ENCODE data around the gene PTPRN2. TPM values are rescaled to one million over a fixed set of nuclear protein-coding genes. Genes with fewer than 3 reads are reported as not detected.

The PTPRN2 gene
- total and polyA plus RNA-seq, 2 donors from 2014 or later = 4.8 to 6.2 TPM

DNA sequence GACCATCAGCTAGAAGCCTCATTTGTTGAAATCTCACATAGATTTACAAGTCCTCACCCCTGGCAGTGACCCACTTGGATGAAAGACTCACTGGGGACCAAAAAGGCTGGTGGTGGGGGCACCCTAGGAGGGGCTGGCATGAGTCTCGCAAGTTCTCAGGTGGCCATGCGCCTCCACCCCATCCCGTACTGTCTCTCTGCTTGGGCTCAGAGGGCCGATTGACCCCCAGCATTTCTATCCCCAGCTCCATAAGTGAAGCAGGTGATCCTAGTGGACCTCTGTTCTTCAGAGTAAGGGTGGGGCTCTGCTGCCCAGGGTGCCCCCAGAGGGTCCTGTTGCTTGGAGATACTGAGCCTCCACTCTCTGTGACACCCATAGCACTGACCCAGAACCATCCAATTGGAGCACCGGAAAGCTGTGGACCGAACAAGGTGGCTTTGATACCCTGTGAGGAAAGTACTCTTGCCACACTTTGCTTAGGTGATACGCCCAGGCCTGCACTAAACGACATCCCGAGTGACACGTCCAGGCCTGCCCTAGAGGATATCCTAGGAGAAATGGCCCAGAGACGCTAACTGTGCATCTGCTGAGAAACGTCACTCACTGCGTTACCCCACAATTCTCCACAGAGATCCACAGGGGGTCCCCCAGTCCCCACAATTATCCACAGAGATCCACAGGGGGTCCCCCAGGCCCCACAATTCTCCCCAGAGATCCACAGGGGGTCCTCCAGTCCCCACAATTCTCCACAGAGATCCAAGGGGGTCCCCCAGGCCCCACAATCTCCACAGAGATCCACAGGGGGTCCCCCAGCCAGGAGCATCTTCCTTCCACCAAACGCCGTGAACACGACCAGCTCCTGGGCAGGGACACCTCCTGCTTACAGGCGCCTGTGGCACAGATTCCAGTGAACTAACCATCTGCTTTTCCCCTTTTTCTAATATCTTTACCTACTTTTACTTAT, 262.9 kb downstream of the PTPRN2 start:
- TF ChIP-seq, protein P1, sequence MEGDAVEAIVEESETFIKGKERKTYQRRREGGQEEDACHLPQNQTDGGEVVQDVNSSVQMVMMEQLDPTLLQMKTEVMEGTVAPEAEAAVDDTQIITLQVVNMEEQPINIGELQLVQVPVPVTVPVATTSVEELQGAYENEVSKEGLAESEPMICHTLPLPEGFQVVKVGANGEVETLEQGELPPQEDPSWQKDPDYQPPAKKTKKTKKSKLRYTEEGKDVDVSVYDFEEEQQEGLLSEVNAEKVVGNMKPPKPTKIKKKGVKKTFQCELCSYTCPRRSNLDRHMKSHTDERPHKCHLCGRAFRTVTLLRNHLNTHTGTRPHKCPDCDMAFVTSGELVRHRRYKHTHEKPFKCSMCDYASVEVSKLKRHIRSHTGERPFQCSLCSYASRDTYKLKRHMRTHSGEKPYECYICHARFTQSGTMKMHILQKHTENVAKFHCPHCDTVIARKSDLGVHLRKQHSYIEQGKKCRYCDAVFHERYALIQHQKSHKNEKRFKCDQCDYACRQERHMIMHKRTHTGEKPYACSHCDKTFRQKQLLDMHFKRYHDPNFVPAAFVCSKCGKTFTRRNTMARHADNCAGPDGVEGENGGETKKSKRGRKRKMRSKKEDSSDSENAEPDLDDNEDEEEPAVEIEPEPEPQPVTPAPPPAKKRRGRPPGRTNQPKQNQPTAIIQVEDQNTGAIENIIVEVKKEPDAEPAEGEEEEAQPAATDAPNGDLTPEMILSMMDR (IDR thresholded peaks at IDR 0.05; ENCODE audit: borderline replicate concordance, extremely low read depth, insufficient read depth) = no peak
- H3K4me3 ChIP-seq (ENCODE audit: low read length in 3 of 3) = no peak overlapping the region
- H3K27ac ChIP-seq (ENCODE audit: low read depth in 2 of 2, low read length in 2 of 2) = no peak overlapping the region
- H3K9me3 ChIP-seq (ENCODE audit: control insufficient read depth in 2 of 3, insufficient read depth in 1 of 3, low read length in 3 of 3) = peaks cover 0 to 4% (median 0%) of the 10 kb centered on the region in 3 donors
- DNase-seq (no peak), FAIRE-seq (no peak)
- intact Hi-C loops (cut with DNase I) = no loop called here
- no peak overlapping the region for H3K9ac ChIP-seq (ENCODE audit: low read length in 3 of 3)
- no peaks in the 10 kb centered on the region for H3K27me3 ChIP-seq (ENCODE audit: control insufficient read depth, insufficient read depth, low read length)
- H3K4me1 ChIP-seq (ENCODE audit: control insufficient read depth in 2 of 3, insufficient read depth in 2 of 3, low read depth in 1 of 3, low read length in 3 of 3) = no peaks in the 10 kb centered on the region
- H3K36me3 ChIP-seq (ENCODE audit: control insufficient read depth in 2 of 3, insufficient read depth in 3 of 3, low read length in 3 of 3) = no peaks in the 10 kb centered on the region

DNA sequence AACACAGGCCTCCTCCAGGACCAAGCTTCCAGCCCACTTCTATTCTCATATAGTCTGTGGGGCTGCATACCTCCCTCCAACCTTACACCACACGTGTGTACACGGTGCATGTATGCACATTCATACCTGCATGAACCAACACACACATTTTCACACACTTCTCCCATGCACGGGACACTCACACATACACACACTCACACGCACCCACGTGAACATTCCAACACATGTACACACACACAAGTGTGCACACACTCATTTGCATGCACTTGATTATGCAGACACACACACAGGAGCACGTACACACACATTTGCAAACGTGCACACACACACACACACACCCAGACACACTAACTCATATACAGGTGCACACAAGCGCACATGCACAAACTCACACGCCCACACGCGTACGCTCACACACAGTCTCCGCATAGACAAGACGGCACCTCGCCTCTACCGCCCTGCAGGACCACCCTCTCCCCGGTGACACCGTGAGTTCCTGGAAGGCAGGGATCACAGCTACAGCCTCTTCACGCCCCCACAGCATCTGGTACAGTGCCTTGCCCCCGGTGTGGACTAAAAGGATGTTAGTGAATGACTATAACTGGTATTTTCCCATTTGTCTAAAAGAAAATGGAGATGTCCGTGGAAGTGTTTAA, 263.8 kb downstream of the PTPRN2 start:
- peaks cover 0 to 4% (median 0%) of the 10 kb centered on the region in 3 donors for H3K9me3 ChIP-seq (ENCODE audit: control insufficient read depth in 2 of 3, insufficient read depth in 1 of 3, low read length in 3 of 3)
- DNase-seq = no peak
- FAIRE-seq = no peak
- H3K4me1 ChIP-seq (ENCODE audit: control insufficient read depth in 2 of 3, insufficient read depth in 2 of 3, low read depth in 1 of 3, low read length in 3 of 3) = no peaks in the 10 kb centered on the region
- no peaks in the 10 kb centered on the region for H3K27me3 ChIP-seq (ENCODE audit: control insufficient read depth, insufficient read depth, low read length)
- no peak overlapping the region for H3K9ac ChIP-seq (ENCODE audit: low read length in 3 of 3)
- TF ChIP-seq, protein P1 (IDR thresholded peaks at IDR 0.05; ENCODE audit: borderline replicate concordance, extremely low read depth, insufficient read depth) = no peak
- H3K4me3 ChIP-seq (ENCODE audit: low read length in 3 of 3) = no peak overlapping the region
- intact Hi-C loops (cut with DNase I) = no loop called here
- H3K27ac ChIP-seq (ENCODE audit: low read depth in 2 of 2, low read length in 2 of 2) = no peak overlapping the region
- H3K36me3 ChIP-seq (ENCODE audit: control insufficient read depth in 2 of 3, insufficient read depth in 3 of 3, low read length in 3 of 3) = no peaks in the 10 kb centered on the region

GRCh38 chr7:158322616-158323530, 264.8 kb downstream of the PTPRN2 start:
- Histone ChIP-seq H3K9me3 (ENCODE audit: control insufficient read depth in 2 of 3, insufficient read depth in 1 of 3, low read length in 3 of 3) (peaks cover 0 to 4% (median 0%) of the 10 kb centered on the region in 3 donors), H3K27me3 (ENCODE audit: control insufficient read depth, insufficient read depth, low read length) (no peaks in the 10 kb centered on the region), H3K4me1 (ENCODE audit: control insufficient read depth in 2 of 3, insufficient read depth in 2 of 3, low read depth in 1 of 3, low read length in 3 of 3) (no peaks in the 10 kb centered on the region), H3K9ac (ENCODE audit: low read length in 3 of 3) (no peak overlapping the region), H3K27ac (ENCODE audit: low read depth in 2 of 2, low read length in 2 of 2) (no peak overlapping the region), H3K36me3 (ENCODE audit: control insufficient read depth in 2 of 3, insufficient read depth in 3 of 3, low read length in 3 of 3) (no peaks in the 10 kb centered on the region), H3K4me3 (ENCODE audit: low read length in 3 of 3) (no peak overlapping the region)
- intact Hi-C loops (cut with DNase I) = no loop called here
- TF ChIP-seq, protein P1 (IDR thresholded peaks at IDR 0.05; ENCODE audit: borderline replicate concordance, extremely low read depth, insufficient read depth) = no peak
- FAIRE-seq (no peak), DNase-seq (no peak)

All from kidney (tissue), 14 donors.